ENCODE results near the gene NMS.

NMS gene

GRCh38 chr2:100470182-100470581 lies at the start of gene NMS:
Gene NMS (plus strand): TSS chr2:100470482. CDS start chr2:100470489, 7 bp downstream.
- H3K4me3 ChIP-seq (ENCODE audit: low read depth, low read length): no peak within 1 kb of the TSS
- TF ChIP-seq CTCF (IDR thresholded peaks at IDR 0.05; ENCODE audit: low read depth, low read length): no peak

GRCh38 chr2:100422320-100423055 lies 47.8 kb upstream of the NMS start:
- TF ChIP-seq CTCF (IDR thresholded peaks at IDR 0.05; ENCODE audit: low read depth, low read length): peak; percentile 85

GRCh38 chr2:100423631-100424030 lies 46.7 kb upstream of the NMS start:
- no peak overlapping the region for H3K4me3 ChIP-seq (ENCODE audit: low read depth, low read length)
- no peak for TF ChIP-seq CTCF (IDR thresholded peaks at IDR 0.05; ENCODE audit: low read depth, low read length)

More at GRCh38 chr2:100422320-100423055, 47.8 kb upstream of the NMS start:
- H3K4me3 ChIP-seq (ENCODE audit: low read depth, low read length): no peak overlapping the region

- no peak for TF ChIP-seq CTCF (IDR thresholded peaks at IDR 0.05; ENCODE audit: low read depth, low read length)
Measured at GRCh38 chr2:100424277-100424875, 45.9 kb upstream of the NMS start.

GRCh38 chr2:100425107-100425506 lies 45.2 kb upstream of the NMS start:
- no peak for TF ChIP-seq CTCF (IDR thresholded peaks at IDR 0.05; ENCODE audit: low read depth, low read length)

More at GRCh38 chr2:100424277-100424875, 45.9 kb upstream of the NMS start:
- H3K4me3 ChIP-seq (ENCODE audit: low read depth, low read length): no peak overlapping the region

GRCh38 chr2:100425573-100426383 lies 44.5 kb upstream of the NMS start:
- no peak for TF ChIP-seq CTCF (IDR thresholded peaks at IDR 0.05; ENCODE audit: low read depth, low read length)
- no peak overlapping the region for H3K4me3 ChIP-seq (ENCODE audit: low read depth, low read length)

More at GRCh38 chr2:100425107-100425506, 45.2 kb upstream of the NMS start:
- no peak overlapping the region for H3K4me3 ChIP-seq (ENCODE audit: low read depth, low read length)

Measured in WI38 (cell line).